T-cell (primary cell): ENCODE measurements around the gene THAP4. TPM values are rescaled to one million over a fixed set of nuclear protein-coding genes. Genes with fewer than 3 reads are reported as not detected.

Experiments
- ATAC-seq, 4 experiments: fragments of 200-7000 bp in 3 of 4; fragments of 150-1000 bp in 1 of 4; cut with Tn5 transposase; replicated peaks in 1 of 4; 1 replicate in 3 of 4; 2 replicates in 1 of 4; pipeline ENCODE4 v1.10.0; 2021; ENCODE audit warnings: moderate library complexity in 3 of 4, mild to moderate bottlenecking in 2 of 4, moderate number of reproducible peaks in 1 of 4
- CTCF ChIA-PET, 2 donors: fragments of 300-600 bp; sonication (Branson Sonifier 250); formaldehyde crosslinking; loops; one replicate each; lab custom pipeline; 2022; ENCODE audit warnings: antibody characterized with exemption in 2 of 2; lab: Charles Lee
- POLR2A ChIA-PET, 2 donors: fragments of 300-600 bp; sonication (Branson Sonifier 250); formaldehyde crosslinking; loops; one replicate each; lab custom pipeline; 2022; ENCODE audit warnings: antibody characterized with exemption in 2 of 2; lab: Charles Lee
- DNase-seq, 35 experiments: peaks; one replicate each; pipeline versions ENCODE4 v3.0.0 to v3.0.0-alpha.2; 2013 to 2023
- H3K27ac ChIP-seq: one replicate; pipeline ENCODE4 v1.5.1; 2013; ENCODE audit warnings: low read length
- H3K27me3 ChIP-seq, 2 experiments: replicated peaks in 1 of 2; 1 replicate in 1 of 2; 2 replicates in 1 of 2; pipeline versions ENCODE4 v1.6.1 to v1.7.0; 2013; ENCODE audit warnings: low read length in 1 of 2, mixed read lengths in 1 of 2; ENCODE audit not compliant: control insufficient read depth in 2 of 2, insufficient read depth in 2 of 2; ENCODE audit errors: extremely low read depth in 1 of 2
- H3K36me3 ChIP-seq, 2 donors: 1 replicate in 1 of 2; 2 replicates in 1 of 2; pipeline versions ENCODE4 v1.6.1 to v1.7.0; 2013; ENCODE audit warnings: low read length in 1 of 2; ENCODE audit not compliant: control insufficient read depth in 2 of 2, insufficient read depth in 1 of 2; ENCODE audit errors: extremely low read depth in 1 of 2
- H3K4me1 ChIP-seq, 2 experiments: 1 replicate in 1 of 2; 2 replicates in 1 of 2; pipeline versions ENCODE4 v1.6.1 to v1.7.0; 2013; ENCODE audit warnings: low read length in 2 of 2, mixed read lengths in 1 of 2; ENCODE audit not compliant: insufficient read depth in 2 of 2, control insufficient read depth in 1 of 2; ENCODE audit errors: extremely low read depth in 1 of 2
- H3K4me3 ChIP-seq, 2 donors: 1 replicate in 1 of 2; 2 replicates in 1 of 2; pipeline versions ENCODE4 v1.5.1 to v1.7.0; 2013; ENCODE audit warnings: mild to moderate bottlenecking in 2 of 2, low read length in 1 of 2, moderate library complexity in 1 of 2; ENCODE audit not compliant: control insufficient read depth in 1 of 2; ENCODE audit errors: extremely low read depth in 1 of 2
- H3K9me3 ChIP-seq: 2 replicates; pipeline ENCODE4 v1.7.0; 2013
- H3K27ac Mint-ChIP-seq, 2 donors: one replicate each; pipeline ENCODE4 v1.8.0; 2020 to 2021; ENCODE audit warnings: mild to moderate bottlenecking in 2 of 2, mixed read lengths in 2 of 2
- H3K27me3 Mint-ChIP-seq, 2 donors: one replicate each; pipeline ENCODE4 v1.8.0; 2021 to 2022; ENCODE audit warnings: mixed read lengths in 2 of 2
- H3K36me3 Mint-ChIP-seq: one replicate; pipeline ENCODE4 v1.8.0; 2021; ENCODE audit warnings: mixed read lengths
- H3K4me1 Mint-ChIP-seq, 3 donors: one replicate each; pipeline ENCODE4 v1.8.0; 2020 to 2022; ENCODE audit warnings: mixed read lengths in 3 of 3, mild to moderate bottlenecking in 1 of 3
- H3K4me3 Mint-ChIP-seq, 3 donors: one replicate each; pipeline ENCODE4 v1.8.0; 2020 to 2022; ENCODE audit warnings: mild to moderate bottlenecking in 3 of 3, mixed read lengths in 3 of 3, moderate library complexity in 3 of 3
- H3K9me3 Mint-ChIP-seq, 3 donors: one replicate each; pipeline ENCODE4 v1.8.0; 2020 to 2022; ENCODE audit warnings: mixed read lengths in 3 of 3
- WGBS: methylation state at CpG from one replicate; pipeline ENCODE4 v1.1.5; 2013; ENCODE audit warnings: missing lambda C conversion rate; ENCODE audit not compliant: insufficient coverage; 5-methylcytosine and 5-hydroxymethylcytosine counted together
- total RNA-seq, 35 experiments: library from RNA in 6 of 35; stranded (reverse) in 6 of 35; fragments of 120-200 nt in 1 of 35; gene quantifications; one replicate each; pipeline versions ENCODE4 v1.2.1 to v1.2.4 and lab custom pipeline; 2013 to 2026

The THAP4 gene
- total RNA-seq, 5 donors from 2014 or later (not counting 1 experiment from before 2014, with no cell fraction given) = 27.3 to 34.5 (median 29.7) TPM

DNA sequence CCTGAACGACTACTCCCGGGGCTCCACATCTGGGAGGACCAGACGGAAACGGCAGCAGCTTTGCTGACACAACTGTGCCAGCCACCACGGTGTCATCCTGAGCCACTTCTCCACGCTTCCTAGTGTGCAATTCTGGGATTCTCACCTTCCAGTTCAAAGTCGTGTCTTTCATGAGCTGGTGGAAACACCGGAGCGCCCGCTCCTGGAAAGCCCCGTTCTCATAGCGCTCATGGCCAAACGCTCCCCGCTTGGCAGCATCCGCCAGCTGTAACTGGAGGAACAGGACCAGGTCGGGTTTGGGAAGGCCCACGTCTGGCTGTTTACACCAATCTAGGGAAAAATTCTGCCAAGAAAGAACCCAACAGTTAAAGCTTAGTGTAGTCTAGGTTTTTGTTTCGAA, 41.3 kb upstream of the THAP4 start:
- H3K36me3 ChIP-seq = peaks cover 20 to 49% of the 10 kb centered on the region in 2 donors
- H3K4me3 Mint-ChIP-seq = no peak overlapping the region
- H3K4me1 ChIP-seq = no peaks in the 10 kb centered on the region
- no peak overlapping the region for H3K4me3 ChIP-seq
- H3K9me3 Mint-ChIP-seq = no peaks in the 10 kb centered on the region
- H3K27me3 ChIP-seq = no peaks in the 10 kb centered on the region
- 95% methylated on average over 17 of the region's 18 CpGs for WGBS
- peaks cover 0 to 5% (median 2%) of the 10 kb centered on the region in 3 donors for H3K4me1 Mint-ChIP-seq
- no peak overlapping the region for H3K27ac ChIP-seq
- H3K36me3 Mint-ChIP-seq = peaks cover 18% of the 10 kb centered on the region
- no peaks in the 10 kb centered on the region for H3K9me3 ChIP-seq
- CTCF ChIA-PET = no interaction called here
- DNase-seq (no peak), ATAC-seq (no peak)
- POLR2A ChIA-PET = interaction anchor here in 1 of 2 donors (0.6 kb wide), 2 partner anchors 223 to 1915 kb away, joined by 3 read pairs; no protein-coding TSS in a partner anchor
- H3K27me3 Mint-ChIP-seq = no peaks in the 10 kb centered on the region
- no peak overlapping the region for H3K27ac Mint-ChIP-seq

DNA sequence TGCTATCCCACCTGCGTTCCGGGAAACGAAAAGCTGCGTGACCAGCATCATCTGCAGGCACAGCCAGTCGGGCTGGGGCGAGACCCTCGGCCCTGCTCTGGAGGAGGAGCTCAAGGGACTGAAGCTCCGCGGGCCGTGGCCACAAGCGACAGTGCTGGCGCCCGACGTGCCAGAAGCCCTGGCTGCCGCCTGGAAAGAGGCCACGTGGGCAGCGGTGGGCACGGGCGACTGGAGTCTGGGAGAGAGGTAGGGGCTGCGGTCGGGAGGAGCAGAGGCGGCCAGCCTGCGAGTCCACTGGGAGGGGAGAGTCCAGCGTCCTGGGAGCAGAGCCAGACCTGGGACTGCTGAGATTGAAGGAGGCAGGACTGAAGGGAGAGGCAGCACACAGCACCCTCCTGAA, 40.4 kb upstream of the THAP4 start:
- Mint-ChIP-seq H3K9me3 (no peaks in the 10 kb centered on the region), H3K4me3 (no peak overlapping the region), H3K36me3 (peaks cover 18% of the 10 kb centered on the region), H3K4me1 (peaks cover 0 to 5% (median 2%) of the 10 kb centered on the region in 3 donors), H3K27me3 (no peaks in the 10 kb centered on the region), H3K27ac (no peak overlapping the region)
- H3K4me1 ChIP-seq = no peaks in the 10 kb centered on the region
- no peak overlapping the region for H3K27ac ChIP-seq
- H3K4me3 ChIP-seq = no peak overlapping the region
- no peaks in the 10 kb centered on the region for H3K27me3 ChIP-seq
- ChIA-PET POLR2A (no interaction called here), CTCF (no interaction called here)
- WGBS = 93% methylated on average over 24 of the region's 24 CpGs
- H3K9me3 ChIP-seq = no peaks in the 10 kb centered on the region
- peaks cover 20 to 49% of the 10 kb centered on the region in 2 donors for H3K36me3 ChIP-seq
- DNase-seq = no peak
- ATAC-seq = no peak

DNA sequence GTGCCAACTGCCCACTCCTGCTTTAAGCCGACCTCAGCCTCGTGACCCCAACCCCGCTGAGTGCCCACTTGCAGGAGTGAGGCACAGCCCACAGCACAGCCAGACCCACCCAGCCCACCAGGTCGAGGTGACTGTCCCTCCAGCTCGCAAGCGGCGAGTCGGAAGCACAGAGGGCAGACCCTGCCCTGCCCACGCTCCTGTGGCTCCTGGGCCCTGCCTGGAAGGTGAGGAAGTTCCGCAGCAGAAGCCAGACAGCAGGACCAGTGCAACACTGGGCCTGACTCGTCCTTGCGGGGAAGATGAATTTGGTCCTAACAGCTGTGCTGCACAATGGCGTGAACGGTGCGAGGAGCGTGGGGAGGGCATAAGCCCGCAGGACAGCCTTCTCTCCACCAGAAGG, 39.7 kb upstream of the THAP4 start:
- peaks cover 23 to 42% of the 10 kb centered on the region in 2 donors for H3K36me3 ChIP-seq
- ATAC-seq = no peak
- H3K27me3 ChIP-seq = no peaks in the 10 kb centered on the region
- H3K36me3 Mint-ChIP-seq = peaks cover 17% of the 10 kb centered on the region
- peak overlapping the region in 1 of 2 donors; percentile 6 for H3K27ac Mint-ChIP-seq
- WGBS = 94% methylated on average over 15 of the region's 17 CpGs
- H3K9me3 Mint-ChIP-seq = no peaks in the 10 kb centered on the region
- no peaks in the 10 kb centered on the region for H3K9me3 ChIP-seq
- no peak overlapping the region for H3K4me3 ChIP-seq
- no peak overlapping the region for H3K4me3 Mint-ChIP-seq
- H3K27me3 Mint-ChIP-seq = no peaks in the 10 kb centered on the region
- DNase-seq = no peak
- ChIA-PET CTCF (no interaction called here), POLR2A (no interaction called here)
- no peak overlapping the region for H3K27ac ChIP-seq
- peaks cover 0 to 5% (median 2%) of the 10 kb centered on the region in 3 donors for H3K4me1 Mint-ChIP-seq
- no peaks in the 10 kb centered on the region for H3K4me1 ChIP-seq

DNA sequence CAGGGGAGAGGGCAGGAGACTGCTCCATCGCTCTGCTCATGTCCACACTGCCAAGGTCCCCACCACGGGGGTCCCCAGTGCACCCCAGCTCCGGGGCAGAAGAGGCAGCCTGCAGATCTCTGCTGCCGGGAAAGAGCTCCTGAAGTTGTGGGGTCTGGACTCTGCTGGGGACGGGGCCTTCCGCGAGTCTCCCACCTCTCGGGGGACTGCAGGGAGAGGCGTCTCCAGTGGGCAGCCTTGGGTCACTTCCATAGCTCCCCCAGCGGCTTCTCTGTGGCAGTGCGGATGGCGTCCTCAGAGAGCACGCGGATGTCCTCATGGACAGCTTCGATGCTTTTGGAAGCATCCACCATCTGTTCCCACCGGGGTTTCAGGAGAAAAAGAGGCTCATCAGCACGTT, 38.9 kb upstream of the THAP4 start:
- Mint-ChIP-seq H3K9me3 (no peaks in the 10 kb centered on the region), H3K4me1 (peaks cover 0 to 4% (median 2%) of the 10 kb centered on the region in 3 donors), H3K27me3 (no peaks in the 10 kb centered on the region), H3K27ac (no peak overlapping the region), H3K36me3 (peaks cover 14% of the 10 kb centered on the region), H3K4me3 (no peak overlapping the region)
- POLR2A ChIA-PET = no interaction called here
- Histone ChIP-seq H3K27ac (no peak overlapping the region), H3K27me3 (no peaks in the 10 kb centered on the region), H3K36me3 (peaks cover 29 to 36% of the 10 kb centered on the region in 2 donors), H3K4me3 (no peak overlapping the region), H3K9me3 (no peaks in the 10 kb centered on the region), H3K4me1 (no peaks in the 10 kb centered on the region)
- CTCF ChIA-PET = no interaction called here
- DNase-seq (no peak), ATAC-seq (no peak)
- WGBS = 91% methylated on average over 14 of the region's 17 CpGs

DNA sequence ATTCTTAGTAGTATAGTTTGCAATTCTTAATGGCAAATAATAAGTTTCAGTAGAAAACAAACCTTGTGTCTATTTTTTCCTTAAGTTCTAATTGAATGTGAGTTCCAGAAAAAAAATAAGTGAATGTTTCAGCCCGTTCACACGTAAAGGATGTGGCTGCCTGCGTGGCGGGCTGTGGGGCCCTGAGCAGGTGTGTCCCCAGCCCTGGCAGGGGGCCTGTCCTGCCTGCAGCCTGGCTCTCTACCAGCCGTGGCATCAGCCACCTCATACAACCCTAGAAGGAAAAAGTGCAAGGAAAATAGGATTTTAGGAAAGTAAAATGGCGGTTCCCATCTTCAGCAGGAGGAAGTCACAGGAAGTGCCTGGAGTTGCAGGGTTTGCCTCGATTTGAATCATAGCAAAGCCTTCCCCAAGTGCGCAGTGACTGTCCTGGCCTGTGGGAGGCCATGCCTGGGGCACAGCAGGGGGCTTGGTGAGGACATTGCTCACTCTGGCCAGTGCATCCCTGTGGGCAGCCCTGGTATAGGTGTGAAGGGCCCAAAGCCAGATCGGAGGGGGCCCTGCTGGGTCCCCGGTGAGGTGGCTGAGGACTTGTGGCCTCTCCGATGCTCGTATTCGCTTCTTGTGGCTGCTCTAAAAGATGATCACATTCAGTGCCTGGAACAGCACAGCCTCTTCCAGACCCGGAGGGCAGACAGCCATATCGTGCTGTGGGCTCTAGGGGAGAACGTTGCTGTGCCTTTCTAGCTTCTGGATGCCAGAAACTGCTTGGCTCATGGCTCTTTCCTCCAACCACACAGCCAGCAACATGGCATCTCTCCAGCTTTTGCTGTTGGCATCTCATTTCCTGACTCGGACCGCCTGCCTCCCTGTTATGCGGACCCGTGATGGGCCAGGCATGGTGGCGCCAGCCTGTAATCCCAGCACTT, 37.1 kb upstream of the THAP4 start:
- peak overlapping the region in 1 of 2 donors; percentile 76 for H3K27ac Mint-ChIP-seq
- ChIA-PET CTCF (no interaction called here), POLR2A (interaction anchor here in 1 of 2 donors (0.7 kb wide), 1 partner anchor 36 kb away, joined by 3 read pairs; no protein-coding TSS in a partner anchor)
- no peak for DNase-seq
- H3K36me3 Mint-ChIP-seq = peaks cover 15% of the 10 kb centered on the region
- Histone ChIP-seq H3K9me3 (no peaks in the 10 kb centered on the region), H3K4me1 (no peaks in the 10 kb centered on the region), H3K4me3 (no peak overlapping the region), H3K27me3 (no peaks in the 10 kb centered on the region), H3K36me3 (peaks cover 38 to 41% of the 10 kb centered on the region in 2 donors), H3K27ac (no peak overlapping the region)
- no peaks in the 10 kb centered on the region for H3K4me1 Mint-ChIP-seq
- WGBS = 96% methylated on average over 16 of the region's 21 CpGs
- H3K4me3 Mint-ChIP-seq = no peak overlapping the region
- no peaks in the 10 kb centered on the region for H3K9me3 Mint-ChIP-seq
- ATAC-seq = no peak
- no peaks in the 10 kb centered on the region for H3K27me3 Mint-ChIP-seq

DNA sequence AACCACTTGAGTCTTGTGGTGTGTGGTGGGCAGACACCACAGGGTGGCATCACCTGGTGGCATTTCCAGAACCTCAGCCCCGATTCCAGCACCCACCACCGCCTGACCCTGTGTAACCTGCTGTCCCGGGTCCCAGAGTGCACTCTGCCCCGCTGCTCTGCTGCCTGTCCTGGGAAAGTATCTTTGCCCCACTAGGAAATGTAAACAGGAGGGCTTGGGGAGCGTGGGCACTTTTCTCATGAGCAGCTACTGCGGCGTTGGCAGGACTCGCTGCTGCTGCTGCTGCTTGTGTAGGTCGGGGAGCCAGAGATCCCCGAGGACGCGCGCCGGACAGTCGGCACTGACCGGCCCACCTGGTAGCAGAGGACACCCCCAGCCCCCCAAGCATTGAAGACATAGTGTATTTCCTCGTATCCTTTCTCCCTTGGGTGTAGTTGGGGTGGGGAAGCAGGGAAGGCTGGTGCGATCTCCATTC, 36.3 kb upstream of the THAP4 start:
- peaks cover 22% of the 10 kb centered on the region for H3K36me3 Mint-ChIP-seq
- ATAC-seq (no peak), DNase-seq (no peak)

More for the DNA sequence above, 36.3 kb upstream of the THAP4 start:
- Histone ChIP-seq H3K27ac (no peak overlapping the region), H3K4me1 (no peaks in the 10 kb centered on the region), H3K27me3 (no peaks in the 10 kb centered on the region), H3K36me3 (peaks cover 34 to 35% of the 10 kb centered on the region in 2 donors), H3K9me3 (no peaks in the 10 kb centered on the region), H3K4me3 (no peak overlapping the region)
- ChIA-PET POLR2A (interaction anchor here in 1 of 2 donors (0.7 kb wide), 1 partner anchor 35 kb away, joined by 3 read pairs; no protein-coding TSS in a partner anchor), CTCF (no interaction called here)
- Mint-ChIP-seq H3K4me1 (no peaks in the 10 kb centered on the region), H3K27me3 (no peaks in the 10 kb centered on the region), H3K27ac (no peak overlapping the region), H3K4me3 (no peak overlapping the region), H3K9me3 (no peaks in the 10 kb centered on the region)
- WGBS = 88% methylated on average over 6 of the region's 18 CpGs
